ENCODE results near the gene GC. TPM values are rescaled to one million over a fixed set of nuclear protein-coding genes. Genes with fewer than 3 reads are reported as not detected.

The GC gene
- total RNA-seq, 4 donors from 2014 or later, result not detected

DNA sequence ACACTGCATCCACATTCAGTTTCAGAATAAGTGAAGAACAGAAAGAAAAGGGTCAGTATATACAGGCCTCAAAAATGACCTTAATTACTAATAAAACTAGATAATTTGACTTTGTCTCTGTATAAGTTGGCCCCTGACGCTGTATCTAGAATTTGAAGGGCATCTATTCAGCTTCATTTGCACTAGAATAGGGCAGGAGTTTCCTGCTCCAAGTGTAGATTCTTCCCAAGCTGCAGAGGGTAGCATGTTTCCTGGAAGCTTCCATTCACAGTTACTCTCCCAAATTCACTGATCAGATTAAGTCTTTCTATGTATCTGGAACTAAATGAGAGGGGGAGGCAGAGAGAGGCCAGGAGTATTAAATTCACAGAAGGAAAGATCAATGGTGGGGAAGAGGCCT, 90.9 kb downstream of the GC start:
- no peaks in the 10 kb centered on the region for H3K4me1 ChIP-seq
- H3K27me3 ChIP-seq, result no peaks in the 10 kb centered on the region
- no peaks in the 10 kb centered on the region for H3K36me3 ChIP-seq
- WGBS, 2 donors, result 68 to 82% methylated on average over 1 of the region's 1 CpG
- H3K27ac ChIP-seq, result no peak overlapping the region
- TF ChIP-seq POLR2A (IDR thresholded peaks at IDR 0.05), result no peak
- DNase-seq, result no peak
- H3K9me3 ChIP-seq, result no peaks in the 10 kb centered on the region
- H3K4me3 ChIP-seq, result no peak overlapping the region
- intact Hi-C loops (cut with DNase I), result no loop called here

DNA sequence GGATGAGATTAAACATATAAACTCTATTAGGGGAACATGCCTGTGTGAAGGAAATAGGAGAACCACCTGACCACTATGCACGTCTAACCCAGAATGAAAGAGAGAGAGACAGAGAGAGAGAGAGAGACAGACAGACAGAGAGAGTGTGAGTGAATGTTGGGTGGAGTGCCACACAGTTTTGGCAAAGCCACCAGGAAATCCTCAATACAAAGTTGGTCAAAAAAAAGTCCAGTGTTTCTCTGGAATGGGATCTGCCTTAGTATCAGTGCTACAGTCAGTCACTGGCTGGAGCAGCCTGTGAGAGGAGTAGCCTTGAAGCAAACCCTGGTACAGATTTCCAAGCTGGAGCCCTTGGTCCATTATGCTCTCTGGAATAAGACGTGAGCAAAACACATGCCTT, 91.7 kb downstream of the GC start:
- no peaks in the 10 kb centered on the region for H3K36me3 ChIP-seq
- H3K4me1 ChIP-seq, result no peaks in the 10 kb centered on the region
- H3K27me3 ChIP-seq, result no peaks in the 10 kb centered on the region
- no peak for TF ChIP-seq POLR2A (IDR thresholded peaks at IDR 0.05)
- TF ChIP-seq, protein P1, sequence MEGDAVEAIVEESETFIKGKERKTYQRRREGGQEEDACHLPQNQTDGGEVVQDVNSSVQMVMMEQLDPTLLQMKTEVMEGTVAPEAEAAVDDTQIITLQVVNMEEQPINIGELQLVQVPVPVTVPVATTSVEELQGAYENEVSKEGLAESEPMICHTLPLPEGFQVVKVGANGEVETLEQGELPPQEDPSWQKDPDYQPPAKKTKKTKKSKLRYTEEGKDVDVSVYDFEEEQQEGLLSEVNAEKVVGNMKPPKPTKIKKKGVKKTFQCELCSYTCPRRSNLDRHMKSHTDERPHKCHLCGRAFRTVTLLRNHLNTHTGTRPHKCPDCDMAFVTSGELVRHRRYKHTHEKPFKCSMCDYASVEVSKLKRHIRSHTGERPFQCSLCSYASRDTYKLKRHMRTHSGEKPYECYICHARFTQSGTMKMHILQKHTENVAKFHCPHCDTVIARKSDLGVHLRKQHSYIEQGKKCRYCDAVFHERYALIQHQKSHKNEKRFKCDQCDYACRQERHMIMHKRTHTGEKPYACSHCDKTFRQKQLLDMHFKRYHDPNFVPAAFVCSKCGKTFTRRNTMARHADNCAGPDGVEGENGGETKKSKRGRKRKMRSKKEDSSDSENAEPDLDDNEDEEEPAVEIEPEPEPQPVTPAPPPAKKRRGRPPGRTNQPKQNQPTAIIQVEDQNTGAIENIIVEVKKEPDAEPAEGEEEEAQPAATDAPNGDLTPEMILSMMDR (IDR thresholded peaks at IDR 0.05), result no peak
- H3K9me3 ChIP-seq, result no peaks in the 10 kb centered on the region
- H3K4me3 ChIP-seq, result no peak overlapping the region
- intact Hi-C loops (cut with DNase I), result no loop called here
- H3K27ac ChIP-seq, result no peak overlapping the region
- DNase-seq, result no peak
- WGBS, 2 donors, result 50 to 56% methylated on average over 2 of the region's 2 CpGs

Small RNAs within 50 kb of the gene (small RNA-seq; reads per million reads assigned to genes)
- 0 reads per million in 4 donors for gene RNA5SP163

Other genes starting within 250 kb of the GC start
- gene NPFFR2, start 247.9 kb upstream of the GC start, total RNA-seq, result not detected